NCI-H1694 treated with DMSO at 0.1 percent for 48 hours (cell line): Measurements from ENCODE around the gene OVAAL.
"Not testable (repeated sequence)": the region's sequence is repeated elsewhere in the genome, so short reads cannot be mapped to it uniquely, and the experiment has no call there.

Experiments
- DNase-seq: peaks from one replicate; lab custom pipeline; 2025; lab: John Stamatoyannopoulos, UW

Gene OVAAL

DNA sequence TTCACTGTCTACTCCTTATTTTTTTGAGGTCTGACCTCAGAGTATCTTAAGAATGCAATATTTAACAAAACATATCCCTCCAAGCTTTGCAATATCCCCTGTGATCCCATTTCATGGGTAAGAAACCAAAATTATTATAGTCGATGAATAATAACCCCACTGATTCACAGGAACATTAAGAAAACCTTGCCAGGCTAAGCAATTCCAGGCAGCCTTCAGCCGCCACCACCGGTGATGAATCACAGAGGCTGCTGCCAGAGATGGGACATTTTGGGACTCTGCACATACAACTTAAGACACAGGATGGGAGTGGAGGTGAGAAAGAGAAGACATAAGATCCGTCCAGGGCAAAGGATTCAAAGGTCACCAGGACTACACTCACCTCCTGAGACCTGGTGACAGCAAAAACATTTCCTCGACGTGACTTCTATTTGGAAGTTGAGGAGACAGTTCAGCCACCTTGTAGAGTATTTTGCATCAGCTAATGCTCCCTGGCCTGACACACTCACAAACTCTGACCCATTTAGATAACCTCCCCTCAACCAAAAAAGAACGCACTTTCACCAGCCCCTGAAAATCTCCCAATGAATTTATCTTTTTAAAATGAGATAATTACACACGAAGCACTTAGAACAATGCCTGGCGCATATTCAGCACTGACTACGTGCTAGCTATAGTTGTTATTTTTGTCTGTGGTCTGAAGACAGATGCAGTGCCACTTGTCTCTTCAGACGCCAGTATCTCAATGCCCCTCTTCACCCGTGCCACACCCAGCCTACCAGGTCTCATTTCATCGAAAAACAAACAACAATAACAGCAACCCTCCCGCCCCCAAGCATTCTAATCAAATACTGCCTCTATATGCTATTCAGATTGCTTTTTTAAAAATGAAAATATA is 17.8 kb upstream of the OVAAL start:
- no peak for DNase-seq

DNA sequence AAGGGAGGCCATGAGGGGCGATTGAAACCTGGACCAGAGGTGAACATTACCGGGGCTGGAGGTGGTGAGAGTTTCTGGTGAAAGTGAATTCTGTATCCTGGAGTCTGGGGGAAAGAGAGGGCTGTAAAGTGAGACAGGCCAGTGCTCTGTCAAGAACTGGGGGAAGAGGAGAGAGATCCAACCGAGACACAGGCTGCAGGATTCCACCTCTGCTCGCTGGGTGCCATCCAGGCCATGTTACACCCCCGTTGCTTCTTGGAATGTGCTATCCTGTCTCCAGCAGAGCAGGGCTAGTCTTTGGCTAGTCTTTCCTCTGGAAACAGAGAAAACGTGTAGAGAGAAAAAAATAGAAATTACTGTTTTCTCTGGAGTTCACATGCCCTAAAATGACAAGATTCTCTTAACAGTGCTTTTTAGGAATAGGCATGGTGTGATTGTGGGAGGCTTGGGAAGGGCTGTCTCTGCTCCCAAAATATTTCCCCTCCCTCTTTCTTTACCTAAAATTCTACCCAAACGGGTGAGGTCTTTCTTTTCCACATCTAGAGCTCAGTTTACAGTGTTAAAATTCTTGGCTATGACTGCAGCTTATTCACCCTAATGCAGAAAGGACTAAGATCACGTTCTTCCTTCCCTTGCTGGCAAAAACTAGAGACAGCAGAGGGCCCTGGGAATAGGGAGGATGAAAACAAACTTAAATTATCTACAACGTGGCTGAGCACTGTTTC is 16.5 kb upstream of the OVAAL start:
- no peak for DNase-seq

DNA sequence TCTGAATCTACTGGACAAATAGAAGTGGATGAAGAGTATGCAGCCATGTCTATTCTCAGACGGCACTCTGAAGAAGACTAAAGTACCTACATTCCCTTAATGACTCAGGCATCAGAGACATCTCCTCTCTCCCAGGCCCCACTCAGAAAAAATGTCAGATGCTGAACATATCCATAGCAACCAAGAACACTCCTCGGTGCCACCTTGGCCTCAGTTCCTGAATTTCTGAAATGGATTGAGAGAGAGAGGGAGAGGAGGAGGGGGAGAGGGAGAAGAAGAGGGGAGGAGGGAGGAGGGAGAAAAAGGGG is 16.0 kb upstream of the OVAAL start:
- no peak for DNase-seq

DNA sequence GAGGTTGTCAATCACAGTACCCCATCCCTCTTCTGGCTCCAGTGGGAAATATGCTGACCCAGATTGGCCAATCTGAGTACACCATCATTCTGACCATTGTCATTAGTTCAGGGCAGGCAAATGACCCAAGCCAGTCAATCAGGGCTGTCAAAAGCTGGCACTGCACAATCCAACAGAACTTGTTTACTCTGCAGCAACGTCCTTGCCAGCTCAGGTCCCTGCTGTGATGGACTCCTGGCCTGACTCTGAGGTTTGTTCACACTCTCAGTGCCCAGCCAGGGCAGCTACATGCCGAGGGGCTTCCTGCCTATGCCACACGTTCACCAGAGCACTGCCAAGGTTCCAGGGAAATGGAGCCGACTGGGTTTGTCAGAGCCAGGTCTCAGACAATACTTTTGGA is 14.7 kb upstream of the OVAAL start:
- no peak for DNase-seq

DNA sequence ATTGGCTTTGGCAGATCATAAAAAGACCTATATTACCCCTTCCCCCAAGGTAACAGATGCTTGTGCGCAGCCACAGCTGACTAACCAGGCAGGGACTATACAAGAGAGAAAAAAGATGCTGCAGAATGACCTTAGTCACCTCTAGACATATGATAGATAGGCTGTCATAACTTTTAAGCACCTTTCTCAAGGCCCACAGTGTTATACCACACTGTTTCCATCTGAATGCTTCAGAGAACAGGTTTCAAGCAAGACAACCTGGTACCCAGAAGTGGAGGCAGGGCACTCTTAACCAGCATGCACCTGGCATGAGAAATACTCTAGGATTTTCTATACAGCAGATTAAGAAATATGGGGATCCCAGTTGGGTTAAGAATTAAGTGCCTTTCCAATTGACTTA is 12.8 kb upstream of the OVAAL start:
- DNase-seq, result no peak

DNA sequence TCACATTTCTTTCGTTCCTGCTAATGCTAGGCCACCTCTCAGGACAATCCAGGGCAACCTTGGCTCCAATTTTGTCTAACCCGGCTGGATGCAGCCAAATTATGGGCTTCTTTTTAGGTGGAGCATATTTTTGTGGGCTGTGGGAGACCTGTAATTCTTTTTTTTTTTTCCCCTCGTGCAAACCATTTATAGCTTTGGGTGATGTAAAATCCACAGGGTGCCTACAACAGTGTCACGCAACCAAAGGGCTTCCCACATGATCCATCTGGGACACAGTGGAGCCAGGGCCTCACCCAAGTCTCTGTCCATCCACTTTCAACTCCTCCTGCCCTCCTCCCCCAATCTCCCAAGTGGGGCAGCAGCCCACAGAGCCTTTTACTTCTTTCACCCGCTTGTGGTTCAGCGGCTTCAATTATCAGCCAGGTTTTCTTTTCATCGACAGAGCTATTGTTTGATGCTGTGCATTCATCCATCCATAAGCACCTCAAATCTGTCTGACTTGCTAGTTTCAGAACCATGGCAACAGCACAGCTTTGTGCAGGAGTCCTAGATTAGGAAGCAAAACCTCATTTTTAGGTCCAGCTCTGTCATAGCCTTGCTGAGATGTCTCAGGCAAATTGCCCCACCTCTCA is 10.0 kb upstream of the OVAAL start:
- peak; percentile 17 for DNase-seq

DNA sequence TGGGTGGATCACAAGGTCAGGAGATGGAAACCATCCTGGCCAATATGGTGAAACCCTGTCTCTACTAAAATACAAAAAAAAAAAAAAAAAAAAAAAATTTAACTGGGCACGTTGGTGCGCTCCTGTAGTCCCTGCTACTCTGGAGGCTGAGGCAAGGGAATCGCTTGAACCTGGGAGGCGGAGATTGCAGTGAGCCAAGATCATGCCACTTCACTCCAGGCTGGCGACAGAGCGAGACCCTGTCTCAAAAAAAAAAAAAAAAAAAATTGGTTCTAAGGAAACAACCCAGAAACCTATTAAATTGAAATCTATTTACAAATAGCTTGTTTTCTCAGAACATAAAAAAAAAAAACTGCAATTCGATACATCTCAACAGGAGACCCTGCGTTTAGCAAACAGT is 9.0 kb upstream of the OVAAL start:
- DNase-seq, result not testable (repeated sequence)

DNA sequence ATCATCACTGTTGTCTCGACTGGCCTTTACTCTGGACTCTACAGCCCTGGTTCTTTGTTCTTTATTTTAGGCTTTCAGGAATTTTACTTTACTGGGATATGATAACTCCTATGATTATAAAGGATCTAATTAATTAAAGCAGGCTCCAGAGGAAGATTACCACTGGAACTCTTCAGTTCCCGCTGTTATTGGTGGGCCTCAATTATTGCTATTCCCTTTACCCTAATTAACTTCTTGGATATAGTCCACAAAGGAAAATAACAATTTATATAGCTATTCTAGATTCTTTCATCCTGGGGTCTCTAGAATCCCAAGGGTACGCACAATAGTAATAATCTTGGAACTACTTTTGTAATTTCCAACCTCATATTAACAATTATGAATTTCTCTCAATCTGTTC is 8.5 kb upstream of the OVAAL start:
- no peak for DNase-seq

DNA sequence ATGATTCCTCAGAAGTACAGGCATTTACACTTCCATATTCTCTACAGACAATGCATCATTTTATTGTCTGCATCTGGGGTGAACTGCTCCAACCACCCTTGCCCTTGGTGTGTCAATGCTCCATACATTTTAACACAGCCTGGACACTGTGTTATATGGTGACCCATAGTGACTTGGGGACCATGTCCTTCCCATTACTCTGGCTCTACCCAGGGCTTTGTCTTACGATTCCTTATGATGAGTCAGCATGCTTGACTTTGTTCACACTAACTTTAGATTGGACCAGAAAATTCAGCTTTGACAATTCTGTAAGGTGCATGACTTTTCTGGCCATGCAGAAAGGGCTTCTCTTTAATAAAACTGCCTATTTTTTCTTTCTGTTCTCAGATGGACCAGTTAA is 6.8 kb upstream of the OVAAL start:
- no peak for DNase-seq

DNA sequence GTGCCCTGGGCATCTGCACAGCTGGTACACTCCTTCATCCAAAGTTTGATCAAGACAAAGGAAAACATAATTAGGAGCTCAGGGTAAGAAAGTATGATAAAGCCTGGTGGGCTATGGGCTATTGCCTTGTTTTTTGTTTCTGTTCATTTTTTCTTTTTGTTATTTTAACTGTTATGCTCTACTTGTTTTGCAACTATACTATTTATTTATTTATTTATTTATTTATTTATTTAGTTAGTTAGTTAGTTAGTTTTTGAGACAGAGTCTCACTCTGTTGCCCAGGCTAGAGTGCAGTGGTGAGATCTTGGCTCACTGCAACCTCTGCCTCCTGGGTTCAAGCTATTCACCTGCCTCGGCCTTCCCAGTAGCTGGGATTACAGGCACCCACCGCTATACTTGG is 5.7 kb upstream of the OVAAL start:
- not testable (repeated sequence) for DNase-seq

DNA sequence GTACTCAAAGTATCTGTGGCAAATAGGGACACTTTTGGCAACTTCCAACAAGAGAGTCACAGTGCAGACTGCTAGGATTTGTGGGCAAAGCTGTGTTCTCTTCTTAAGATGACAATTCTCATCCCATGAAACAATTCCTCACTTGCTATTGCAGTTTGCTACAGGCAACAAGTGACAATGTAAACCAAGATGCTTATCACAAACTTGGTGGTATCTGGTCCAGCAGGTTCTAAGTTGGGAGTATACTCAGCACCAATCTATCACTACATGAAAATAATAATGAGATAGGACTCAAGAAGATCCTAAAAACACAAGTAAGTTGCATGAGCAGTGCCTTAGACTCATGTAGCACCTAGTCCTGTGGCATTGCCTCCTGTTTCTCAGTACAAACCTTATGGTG is 3.4 kb upstream of the OVAAL start:
- no peak for DNase-seq

DNA sequence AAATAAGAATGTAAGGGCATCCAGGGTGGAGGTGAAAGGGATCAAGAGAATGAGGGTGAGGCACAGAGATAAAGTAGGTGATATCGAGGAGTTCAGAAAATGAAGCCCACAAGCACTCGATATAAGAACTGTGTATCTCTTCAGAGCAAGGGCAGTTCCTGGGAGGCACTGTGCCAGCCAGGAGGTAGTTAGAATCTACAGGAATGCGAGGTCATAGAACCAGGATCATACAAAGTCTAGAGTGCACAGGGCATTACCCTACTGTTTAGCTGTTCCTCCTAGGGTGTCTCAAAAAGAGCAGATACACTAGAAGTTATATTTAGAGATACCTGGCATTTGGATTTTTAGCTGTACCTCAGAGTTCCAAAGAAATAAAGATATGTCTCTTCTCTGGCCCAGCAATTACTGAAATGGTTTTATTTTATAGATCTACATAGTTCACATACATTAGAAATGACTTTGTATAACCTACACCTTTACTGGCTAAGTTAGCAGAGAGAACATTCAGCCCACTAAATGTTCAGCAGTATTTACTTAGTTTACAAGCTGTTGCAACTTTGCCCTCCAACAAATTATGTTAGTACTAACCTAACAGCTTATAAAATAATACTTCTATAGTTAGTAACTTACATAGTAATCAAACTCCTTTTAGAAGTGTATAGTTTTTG is 1.6 kb downstream of the OVAAL start:
- DNase-seq, result no peak

DNA sequence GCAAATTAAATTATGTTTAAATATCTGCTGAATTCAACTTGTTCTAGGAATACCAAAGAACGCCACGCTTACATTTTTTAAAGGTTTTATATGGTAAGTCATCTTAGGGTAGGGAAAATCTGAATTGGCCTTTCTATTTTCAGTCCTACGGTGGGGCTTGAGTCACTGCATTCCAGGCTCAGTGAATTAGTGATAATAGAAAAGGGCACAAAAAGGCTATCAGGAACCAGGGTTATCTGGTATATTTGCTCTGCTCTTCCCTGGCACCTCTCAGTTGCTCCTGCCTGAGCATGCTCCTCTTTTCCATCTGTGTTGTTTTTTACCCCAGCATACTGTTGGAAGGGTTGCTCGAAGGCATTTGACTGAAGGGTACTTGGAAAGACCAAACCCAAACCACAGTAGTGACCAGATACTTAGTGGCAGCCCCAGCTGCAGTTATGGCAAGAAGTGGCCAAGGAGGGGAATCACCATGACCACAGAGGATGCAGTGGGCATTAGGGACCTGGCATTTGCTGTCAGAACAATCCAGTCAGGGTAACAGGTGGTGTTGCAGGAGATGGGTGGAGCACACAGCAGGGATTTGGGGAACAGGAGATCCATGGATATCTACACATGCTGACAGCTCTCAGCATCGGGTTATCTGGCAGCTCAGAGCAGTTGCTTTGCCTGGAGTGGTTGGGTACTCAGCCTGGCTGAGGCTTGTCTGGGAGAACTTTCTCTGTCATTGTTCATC is 2.3 kb downstream of the OVAAL start:
- peak; percentile 39 for DNase-seq

DNA sequence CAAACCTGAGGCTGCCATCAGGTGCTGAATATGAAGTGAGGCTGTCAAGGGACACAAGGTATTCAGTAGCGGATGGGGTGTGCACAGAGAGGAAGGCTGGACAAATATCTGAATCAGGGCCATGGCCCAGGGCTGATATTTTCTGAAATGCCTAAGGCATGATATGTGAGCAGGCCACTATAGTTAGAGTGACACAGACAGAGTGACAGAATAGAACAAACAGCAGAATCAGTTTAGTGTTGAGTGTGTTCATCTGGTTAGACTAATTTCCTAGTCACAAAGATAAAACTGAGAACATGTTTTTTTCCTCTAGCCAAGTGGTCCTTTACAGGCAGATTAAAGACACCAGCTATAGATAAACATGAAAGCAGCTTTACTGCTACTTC is 3.9 kb downstream of the OVAAL start:
- DNase-seq, result no peak

DNA sequence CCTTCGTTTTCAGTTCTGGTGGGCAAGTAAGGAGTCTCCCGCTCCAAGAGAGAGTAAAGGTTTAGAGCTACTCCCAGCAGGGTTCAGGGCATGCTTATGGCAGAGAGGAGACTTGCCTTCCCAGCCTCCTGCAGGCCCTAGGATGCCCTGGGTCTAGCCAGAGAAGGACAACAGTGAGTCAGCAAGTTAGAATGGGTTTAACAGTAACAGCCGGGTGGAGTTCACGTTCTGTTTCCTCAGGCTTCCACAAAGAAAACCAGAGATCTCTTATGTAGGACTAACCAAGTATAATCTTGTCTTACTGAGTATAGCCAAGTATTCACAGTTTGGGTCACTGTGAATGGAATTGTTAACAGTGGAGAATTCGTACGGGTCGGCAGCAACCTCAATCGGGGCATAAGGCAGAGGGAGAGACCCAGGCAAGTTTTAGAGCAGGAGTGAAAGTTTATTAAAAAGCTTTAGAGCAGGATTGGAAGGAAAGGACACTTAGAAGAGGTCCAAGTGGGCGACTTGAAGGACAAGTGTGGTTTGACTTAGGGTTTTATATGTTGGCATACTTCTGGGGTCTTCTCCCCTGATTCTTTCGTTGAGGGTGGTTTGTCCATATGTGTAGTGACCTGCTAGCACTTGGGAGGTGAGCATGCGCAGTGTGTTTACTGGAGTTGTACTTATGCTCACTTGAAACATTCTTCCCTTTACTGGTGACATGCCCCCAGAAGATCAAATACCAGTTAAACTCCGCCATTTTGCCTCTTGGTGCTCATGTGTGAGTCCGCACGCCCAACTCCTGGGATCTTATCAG is 4.5 kb downstream of the OVAAL start:
- no peak for DNase-seq

DNA sequence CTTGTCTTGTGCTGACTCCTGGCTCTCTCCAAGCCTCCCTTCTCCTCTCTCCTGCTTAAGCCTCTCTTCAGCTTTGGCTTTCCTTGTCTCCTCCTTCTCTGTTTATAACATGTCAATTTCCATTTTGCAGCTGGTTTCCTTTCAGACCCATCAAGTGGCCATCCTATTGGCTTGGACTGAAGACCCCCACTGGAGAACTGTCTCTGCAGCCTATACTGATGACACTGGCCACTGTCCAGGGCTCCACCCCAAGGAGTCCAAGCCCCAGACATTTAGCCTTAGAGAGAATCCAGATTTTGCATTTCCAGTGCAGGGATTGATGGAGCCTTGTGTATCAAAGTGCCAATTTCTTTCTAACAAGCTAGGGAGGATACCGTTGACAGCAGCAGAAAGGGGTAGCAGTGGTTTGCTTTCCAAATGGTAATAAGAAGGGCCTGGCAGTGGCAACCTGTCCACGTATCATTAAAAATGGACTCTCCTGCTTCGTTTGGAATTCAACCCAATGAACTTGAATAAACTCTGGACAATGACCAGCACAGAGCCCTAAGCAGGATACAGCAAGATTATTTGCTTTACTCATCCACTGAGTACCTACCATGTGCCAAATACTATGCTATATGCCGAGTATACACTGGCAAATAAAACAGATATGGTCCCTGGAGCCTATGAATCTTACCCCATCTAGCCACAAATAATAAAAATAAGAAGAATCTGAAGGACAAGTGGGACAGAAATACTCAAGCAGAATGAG is 6.5 kb downstream of the OVAAL start:
- no peak for DNase-seq

DNA sequence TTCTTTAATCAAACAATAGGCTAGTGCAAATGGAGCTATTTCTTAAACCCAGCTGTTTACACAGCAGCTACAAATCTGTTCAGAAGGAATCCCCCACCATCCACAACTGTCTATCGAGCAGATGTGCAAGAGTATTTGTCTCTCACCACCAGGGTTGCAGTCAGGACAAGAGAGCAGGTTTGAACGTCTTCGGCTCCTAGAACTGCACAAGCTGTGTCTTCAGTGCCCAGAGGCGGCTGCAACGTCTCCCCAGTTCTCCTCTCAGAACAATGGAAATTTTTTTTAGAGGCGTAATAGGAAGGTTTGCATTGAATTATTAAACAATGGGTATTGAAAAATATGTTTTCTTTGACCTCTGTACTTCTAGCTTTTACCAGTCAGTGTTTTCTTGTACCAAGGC is 7.3 kb downstream of the OVAAL start:
- DNase-seq, result no peak

DNA sequence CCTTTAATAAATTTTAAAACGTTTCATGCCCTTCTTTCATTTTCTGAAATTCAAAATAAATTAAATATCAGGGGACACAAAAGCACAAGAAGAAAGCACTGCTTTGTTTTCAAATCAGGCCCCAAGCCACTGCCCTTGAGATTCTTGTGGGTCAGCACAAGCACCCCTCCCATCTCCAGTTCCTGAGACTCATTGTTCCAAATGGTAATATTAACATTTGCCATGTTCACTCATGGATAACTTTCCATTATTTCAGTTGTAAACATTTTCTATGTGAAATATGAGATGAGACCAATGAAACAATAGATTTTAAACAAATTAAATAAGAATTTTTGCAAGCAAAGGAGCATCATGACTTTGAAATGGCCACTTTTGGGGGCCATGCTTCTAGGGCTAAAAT is 7.7 kb downstream of the OVAAL start:
- no peak for DNase-seq

DNA sequence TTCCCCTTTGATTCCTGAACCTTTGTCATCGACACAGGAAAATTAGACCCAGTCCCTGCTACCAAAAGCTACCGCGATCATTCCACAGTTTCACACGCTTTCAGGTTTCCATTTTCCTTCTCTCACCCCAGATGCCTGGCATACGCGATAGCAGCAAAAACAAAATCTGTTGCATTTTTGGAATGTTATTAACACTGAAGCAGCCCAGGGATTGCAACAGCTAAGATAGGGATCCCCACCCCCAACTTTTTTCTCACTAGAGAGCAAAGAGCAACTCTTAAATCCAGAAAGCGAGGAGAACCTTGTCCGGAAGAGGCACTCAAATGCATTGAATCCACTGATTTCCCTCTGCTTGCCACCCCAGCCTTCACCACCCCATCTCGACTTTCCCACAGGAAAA is 8.9 kb downstream of the OVAAL start:
- no peak for DNase-seq

DNA sequence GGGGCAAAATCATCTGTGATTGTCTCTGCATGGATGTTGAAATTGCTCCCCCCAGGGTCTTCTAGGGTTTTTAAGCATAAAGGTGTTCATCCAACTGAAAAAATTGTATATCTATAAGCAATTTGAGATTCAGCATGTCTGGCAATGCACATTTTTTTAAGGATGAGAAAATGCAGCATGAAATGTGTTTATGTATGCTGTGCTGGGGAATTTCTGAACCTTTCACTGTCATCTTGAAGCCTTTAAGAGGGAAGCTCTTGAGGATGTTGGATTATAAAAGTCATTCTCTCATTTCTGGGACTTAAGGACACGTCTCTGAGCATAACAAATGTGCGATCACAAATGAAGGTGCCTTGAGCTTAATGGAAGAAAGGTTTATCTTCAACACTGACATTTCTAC is 9.4 kb downstream of the OVAAL start:
- DNase-seq, result no peak
